Non-pigmented ciliary epithelial cell (primary cell): ENCODE measurements around the gene ZNF561.

Source experiments
- DNase-seq: peaks from one replicate; pipeline ENCODE4 v3.0.0-alpha.2; 2010; ENCODE audit warnings: low read depth

Gene ZNF561

DNA sequence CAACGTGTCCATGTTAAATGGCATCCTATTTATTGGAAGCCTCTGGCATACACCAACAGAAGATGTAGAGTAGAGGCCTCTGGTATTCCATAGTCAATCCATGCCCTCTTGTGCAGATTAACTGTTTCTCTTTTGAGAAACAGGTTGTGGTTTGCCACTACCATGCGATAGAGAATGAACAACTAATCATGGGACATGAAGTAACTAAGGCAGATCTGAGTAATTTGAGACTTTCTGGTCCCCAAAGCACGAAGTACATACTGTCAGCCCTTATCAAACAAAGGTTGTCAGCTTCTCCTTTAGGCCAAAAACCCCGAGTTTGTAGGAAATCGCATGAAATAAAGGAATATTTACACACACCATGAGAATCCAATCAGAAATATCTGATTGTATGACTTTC is 40.3 kb downstream of the ZNF561 start:
- DNase-seq: no peak

- DNase-seq: no peak
These were observed 50.8 kb downstream of the ZNF561 start for GRCh38 chr19:9570255-9570654.

- no peak for DNase-seq
These were observed 54.3 kb downstream of the ZNF561 start for GRCh38 chr19:9566729-9567128.

- no peak for DNase-seq
These were observed 54.9 kb downstream of the ZNF561 start for GRCh38 chr19:9565900-9566705.
